ENCODE data around the gene ITPR3.

The ITPR3 gene

GRCh38 chr6:33633462-33634158 lies 12.5 kb downstream of the ITPR3 start:
- DNase-seq (ENCODE audit: low spot score): no peak
- no peak for FAIRE-seq

GRCh38 chr6:33634161-33634727 lies 13.1 kb downstream of the ITPR3 start:
- FAIRE-seq (no peak), DNase-seq (ENCODE audit: low spot score) (no peak)

DNA sequence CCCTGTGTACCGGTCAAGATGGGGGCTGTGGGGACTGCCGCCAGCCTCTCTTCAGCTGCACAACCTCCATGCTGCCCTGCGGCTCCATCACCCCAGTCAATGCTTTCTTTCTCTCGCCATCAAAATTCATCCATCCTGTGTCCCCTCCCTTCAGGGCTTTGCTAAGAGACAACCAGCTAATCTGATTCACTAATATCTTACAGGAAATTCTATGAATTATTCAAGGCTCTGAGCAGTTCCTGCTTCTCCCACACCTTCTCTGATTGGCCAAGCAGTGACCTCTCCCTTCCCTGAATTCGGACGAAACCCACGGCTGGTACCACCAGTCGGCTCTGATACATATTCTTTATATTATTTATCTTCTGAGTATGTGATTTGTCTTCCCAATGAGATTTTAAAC lies 13.8 kb downstream of the ITPR3 start:
- FAIRE-seq: no peak
- no peak for DNase-seq (ENCODE audit: low spot score)

GRCh38 chr6:33636655-33637054 lies 15.5 kb downstream of the ITPR3 start:
- no peak for FAIRE-seq
- no peak for DNase-seq (ENCODE audit: low spot score)

- no peak for DNase-seq (ENCODE audit: low spot score)
- no peak for FAIRE-seq
Observed at GRCh38 chr6:33638556-33638955, 17.4 kb downstream of the ITPR3 start.

GRCh38 chr6:33639559-33639958 lies 18.4 kb downstream of the ITPR3 start:
- FAIRE-seq: no peak
- DNase-seq (ENCODE audit: low spot score): no peak

GRCh38 chr6:33640361-33640760 lies 19.2 kb downstream of the ITPR3 start:
- no peak for DNase-seq (ENCODE audit: low spot score)
- no peak for FAIRE-seq

- FAIRE-seq (no peak), DNase-seq (ENCODE audit: low spot score) (no peak)
Observed at GRCh38 chr6:33641144-33641543, 20.0 kb downstream of the ITPR3 start.

DNA sequence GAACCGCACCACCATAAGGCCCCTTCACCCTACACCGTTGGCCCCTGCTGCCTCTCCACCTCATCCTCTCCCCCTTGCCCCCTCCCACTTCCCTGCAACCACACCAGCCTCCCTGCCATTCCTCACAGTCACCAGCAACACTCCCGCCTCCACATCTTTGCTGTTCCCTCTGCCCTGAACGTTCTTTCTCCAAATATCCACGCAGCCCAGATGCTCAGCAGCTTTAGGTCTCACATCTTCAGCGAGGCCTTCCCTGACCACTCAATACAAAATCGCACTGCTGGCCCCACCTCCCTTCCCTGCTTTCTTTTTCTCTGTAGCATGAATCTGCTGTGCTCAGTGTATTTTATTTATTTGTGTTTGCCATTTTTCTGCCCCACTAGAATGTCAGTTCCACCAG lies 20.5 kb downstream of the ITPR3 start:
- DNase-seq (ENCODE audit: low spot score) (no peak), FAIRE-seq (no peak)

GRCh38 chr6:33642897-33643296 lies 21.8 kb downstream of the ITPR3 start:
- DNase-seq (ENCODE audit: low spot score) (no peak), FAIRE-seq (no peak)

DNA sequence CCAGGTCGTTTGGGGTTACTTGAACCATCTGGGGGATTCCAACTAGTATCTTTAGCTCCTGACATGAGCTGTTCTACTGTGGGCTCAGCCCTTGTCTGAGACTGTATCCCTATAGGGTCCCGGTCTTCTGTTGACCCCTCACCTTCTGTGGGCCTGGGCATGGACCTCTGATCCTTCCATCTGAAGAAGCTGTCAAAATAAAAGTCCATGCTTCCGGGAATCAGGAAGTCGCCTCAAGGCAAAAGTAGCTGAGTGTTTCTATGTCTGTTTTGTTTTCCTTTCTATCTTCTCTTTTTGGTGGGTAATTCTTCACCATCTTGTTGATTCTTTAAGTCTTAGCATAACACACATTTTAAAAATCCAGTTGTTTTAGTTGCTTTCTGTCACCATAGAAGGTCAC lies 30.3 kb downstream of the ITPR3 start:
- no peak for FAIRE-seq
- no peak for DNase-seq (ENCODE audit: low spot score)

DNA sequence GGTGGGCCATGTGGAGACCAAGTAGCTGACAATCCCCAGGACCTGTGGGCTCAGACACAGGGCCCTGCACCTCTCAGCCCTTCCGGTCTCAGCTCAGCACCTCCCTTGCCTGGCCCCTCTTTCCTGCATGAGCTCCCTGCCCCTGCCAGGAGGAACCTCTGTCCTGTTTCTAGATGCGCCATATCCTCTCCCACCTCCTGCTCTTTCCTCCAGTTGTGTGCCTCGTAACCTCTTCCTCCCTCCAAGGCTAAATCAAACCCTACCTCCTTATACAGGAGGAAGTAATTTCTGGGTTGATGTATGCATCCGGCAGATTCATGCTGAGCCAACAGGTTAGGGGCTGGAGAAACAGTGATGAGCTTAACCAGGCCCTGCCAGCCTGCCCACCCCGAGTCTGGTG lies 30.9 kb downstream of the ITPR3 start:
- FAIRE-seq (no peak), DNase-seq (ENCODE audit: low spot score) (no peak)

DNA sequence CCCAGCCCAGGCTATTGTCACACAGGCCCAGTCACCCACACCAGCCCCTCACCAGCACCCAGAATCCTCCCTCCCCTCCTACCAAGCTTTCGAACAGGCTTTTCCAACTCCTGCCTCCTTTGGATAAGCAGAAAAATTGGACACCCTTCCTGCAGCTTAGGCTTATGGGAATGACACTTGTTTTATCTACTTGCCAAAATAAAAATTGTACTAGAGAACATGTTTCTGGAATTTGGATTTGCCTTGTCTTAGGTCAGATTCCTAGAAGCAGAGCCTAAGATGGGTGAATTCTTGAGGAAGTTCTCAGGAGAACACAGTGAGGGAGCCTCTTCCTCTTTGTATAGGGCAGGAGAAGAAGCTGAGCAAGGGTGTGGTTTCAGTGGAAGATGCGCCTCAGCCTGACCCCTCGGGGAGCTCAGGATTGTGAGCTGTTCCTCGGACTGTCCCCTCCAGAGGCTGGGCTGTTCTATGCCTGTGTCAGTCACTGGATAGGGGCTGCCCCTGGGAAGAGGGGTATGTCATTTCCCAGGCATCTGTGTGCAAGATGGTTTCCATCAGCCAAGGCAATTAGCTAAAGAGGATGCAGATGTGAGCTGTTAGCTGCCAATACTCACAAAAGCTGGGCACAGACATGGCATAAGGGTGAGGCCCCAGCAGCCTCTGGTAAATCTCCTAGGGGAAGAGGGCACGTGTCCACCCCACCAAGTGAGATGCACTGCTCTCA lies 33.9 kb downstream of the ITPR3 start:
- DNase-seq (ENCODE audit: low spot score) (no peak), FAIRE-seq (no peak)

DNA sequence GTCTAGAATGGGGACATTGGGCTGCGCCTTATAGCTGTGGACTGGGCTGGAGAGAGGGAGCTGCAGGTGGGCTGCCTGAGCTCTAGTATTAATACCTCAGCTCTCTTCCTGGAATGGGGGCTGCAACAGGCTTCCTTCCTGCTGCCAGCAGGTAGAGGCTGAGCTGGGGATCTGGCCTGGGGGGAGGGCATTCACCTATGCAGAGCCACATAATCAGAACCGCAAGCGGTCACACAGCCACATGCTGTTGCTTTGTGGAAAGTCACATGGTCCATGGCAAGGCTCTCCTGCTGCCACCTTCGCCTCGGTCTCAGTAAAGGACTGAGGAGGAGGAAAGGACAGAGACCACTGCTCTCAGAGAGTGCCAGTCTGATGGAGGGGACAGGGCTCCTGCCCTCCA lies 35.7 kb downstream of the ITPR3 start:
- DNase-seq (ENCODE audit: low spot score) (no peak), FAIRE-seq (no peak)

DNA sequence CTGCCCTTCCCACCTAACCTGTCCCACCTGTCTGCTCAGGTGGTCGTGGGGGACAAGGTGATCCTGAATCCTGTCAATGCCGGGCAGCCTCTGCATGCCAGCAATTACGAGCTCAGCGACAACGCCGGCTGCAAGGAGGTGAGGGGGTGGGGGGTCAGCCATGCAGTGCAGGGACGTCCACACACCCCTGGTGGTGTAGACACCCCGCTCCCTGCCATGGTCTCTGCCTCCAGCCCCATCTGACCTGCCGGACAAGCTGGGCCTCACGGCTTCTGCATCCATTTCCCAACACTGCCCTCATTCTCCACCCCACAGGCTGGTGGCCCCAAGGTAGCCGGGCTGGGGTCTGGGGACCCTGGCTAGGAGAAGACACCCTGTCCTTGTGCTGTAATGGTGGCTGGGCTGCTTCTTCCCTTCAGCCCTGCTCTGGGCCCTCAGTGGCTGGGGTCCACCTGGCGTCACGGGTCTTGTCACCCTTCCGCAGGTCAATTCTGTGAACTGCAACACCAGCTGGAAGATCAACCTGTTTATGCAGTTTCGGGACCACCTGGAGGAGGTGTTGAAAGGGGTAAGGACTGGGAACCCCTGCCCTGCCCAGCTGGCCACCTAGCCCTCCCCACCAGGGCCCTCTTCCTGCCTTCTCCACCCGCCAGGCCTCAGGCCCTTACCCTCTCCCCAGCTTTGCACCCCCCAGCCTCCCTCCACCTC lies 38.0 kb downstream of the ITPR3 start:
- FAIRE-seq (no peak), DNase-seq (ENCODE audit: low spot score) (no peak)

- DNase-seq (ENCODE audit: low spot score): no peak
- no peak for FAIRE-seq
Observed at GRCh38 chr6:33659986-33660385, 38.9 kb downstream of the ITPR3 start.

GRCh38 chr6:33661106-33661838 lies 40.1 kb downstream of the ITPR3 start:
- DNase-seq (ENCODE audit: low spot score): no peak

DNA sequence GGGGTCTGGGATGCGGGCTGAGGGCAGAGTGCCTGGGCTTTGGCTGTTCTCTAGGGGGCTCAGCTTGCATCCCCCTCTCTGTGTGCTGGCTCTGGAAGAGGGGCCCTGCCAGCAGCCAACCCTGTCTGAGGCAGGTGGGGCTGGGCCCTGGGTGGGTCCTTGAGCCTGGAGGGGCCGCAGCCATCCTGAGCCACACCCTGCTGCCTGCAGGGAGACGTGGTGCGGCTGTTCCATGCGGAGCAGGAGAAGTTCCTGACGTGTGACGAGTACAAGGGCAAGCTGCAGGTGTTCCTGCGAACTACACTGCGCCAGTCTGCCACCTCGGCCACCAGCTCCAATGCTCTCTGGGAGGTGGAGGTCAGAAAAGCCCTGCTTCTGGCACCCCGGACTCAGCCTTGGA lies 41.2 kb downstream of the ITPR3 start:
- DNase-seq (ENCODE audit: low spot score) (no peak), FAIRE-seq (no peak)

More at GRCh38 chr6:33661106-33661838, 40.1 kb downstream of the ITPR3 start:
- FAIRE-seq: no peak

DNA sequence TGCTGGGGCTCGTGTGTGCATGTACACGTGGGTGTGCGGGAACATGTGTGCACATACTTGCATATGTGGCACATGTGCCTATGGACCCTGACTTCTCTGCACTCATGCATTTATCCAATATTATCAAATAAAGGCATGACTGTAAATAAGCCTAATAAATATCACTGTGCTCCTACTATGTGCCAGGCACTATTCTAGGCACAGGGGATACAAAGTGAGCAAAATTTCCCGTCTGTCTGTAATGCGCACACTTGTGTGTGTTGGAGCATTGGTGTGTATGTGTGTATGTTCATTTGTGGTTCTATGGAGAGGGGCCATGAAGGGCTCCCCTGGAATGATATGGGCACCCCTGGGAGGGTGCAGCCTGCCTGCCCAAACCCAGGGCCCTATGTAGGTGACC lies 41.9 kb downstream of the ITPR3 start:
- DNase-seq (ENCODE audit: low spot score): no peak
- FAIRE-seq: no peak

GRCh38 chr6:33663727-33664449 lies 42.8 kb downstream of the ITPR3 start:
- DNase-seq (ENCODE audit: low spot score): no peak
- no peak for FAIRE-seq

- FAIRE-seq (no peak), DNase-seq (ENCODE audit: low spot score) (no peak)
Observed at GRCh38 chr6:33664506-33665057, 43.5 kb downstream of the ITPR3 start.
